ENCODE measurements around the gene NRAS.

Gene NRAS

DNA sequence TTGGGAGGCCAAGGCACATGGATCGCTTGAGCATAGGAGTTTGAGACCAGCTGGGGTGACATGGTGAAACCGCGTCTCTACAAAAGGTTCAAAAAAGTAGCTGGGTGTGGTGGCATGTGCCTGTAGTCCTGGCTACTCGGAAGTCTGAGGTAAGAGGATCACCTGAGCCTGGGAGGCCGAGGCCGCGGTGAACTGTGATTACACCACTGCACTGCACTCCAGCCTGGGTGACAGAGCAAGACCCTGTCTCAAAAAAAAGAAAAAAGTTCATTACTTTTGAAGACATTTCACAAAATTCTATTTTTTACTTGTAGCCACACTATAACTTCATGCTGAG, 44.7 kb downstream of the NRAS start:
- DNase-seq, result no peak

DNA sequence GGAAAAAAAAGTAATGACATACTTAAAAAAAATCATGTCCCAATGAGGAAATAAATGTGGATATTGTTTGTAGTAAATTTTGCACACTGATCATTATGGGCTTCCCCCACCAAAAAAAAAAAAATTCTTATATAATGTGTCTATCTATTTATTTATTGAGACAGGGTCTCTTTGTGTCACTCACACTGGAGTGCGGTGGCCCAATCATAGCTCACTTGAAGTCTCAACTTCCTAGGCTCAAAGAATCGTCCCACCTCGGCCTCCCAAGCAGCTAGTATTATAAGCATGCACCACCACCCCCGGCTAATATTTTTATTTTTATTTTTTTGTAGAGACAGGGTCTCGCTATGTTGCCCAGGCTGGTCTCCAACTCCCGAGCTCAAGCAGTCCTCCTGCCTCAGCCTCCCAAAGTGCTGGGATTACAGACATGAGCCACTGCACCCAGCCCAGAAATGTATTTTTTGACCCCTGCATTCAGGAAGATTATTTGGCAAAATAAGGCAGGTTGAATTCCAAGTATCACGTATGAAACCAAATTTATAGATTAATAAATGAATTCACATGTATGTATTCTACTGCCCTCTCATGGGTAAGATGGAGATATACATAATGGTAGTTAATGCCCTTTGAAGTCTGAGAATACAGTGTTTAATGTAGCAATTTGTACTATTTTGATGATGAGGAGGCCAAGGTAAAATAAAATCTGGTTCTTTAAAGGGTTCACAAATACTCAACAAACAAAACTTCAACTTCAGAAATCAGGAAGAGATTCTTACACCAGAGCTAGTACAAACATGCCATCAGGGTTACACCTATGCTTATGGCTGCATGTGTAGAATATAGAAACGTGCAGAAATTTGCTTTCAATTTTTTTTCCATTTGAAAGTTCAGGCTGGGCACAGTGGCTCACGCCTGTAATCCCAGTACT, 45.3 kb downstream of the NRAS start:
- no peak for DNase-seq

DNA sequence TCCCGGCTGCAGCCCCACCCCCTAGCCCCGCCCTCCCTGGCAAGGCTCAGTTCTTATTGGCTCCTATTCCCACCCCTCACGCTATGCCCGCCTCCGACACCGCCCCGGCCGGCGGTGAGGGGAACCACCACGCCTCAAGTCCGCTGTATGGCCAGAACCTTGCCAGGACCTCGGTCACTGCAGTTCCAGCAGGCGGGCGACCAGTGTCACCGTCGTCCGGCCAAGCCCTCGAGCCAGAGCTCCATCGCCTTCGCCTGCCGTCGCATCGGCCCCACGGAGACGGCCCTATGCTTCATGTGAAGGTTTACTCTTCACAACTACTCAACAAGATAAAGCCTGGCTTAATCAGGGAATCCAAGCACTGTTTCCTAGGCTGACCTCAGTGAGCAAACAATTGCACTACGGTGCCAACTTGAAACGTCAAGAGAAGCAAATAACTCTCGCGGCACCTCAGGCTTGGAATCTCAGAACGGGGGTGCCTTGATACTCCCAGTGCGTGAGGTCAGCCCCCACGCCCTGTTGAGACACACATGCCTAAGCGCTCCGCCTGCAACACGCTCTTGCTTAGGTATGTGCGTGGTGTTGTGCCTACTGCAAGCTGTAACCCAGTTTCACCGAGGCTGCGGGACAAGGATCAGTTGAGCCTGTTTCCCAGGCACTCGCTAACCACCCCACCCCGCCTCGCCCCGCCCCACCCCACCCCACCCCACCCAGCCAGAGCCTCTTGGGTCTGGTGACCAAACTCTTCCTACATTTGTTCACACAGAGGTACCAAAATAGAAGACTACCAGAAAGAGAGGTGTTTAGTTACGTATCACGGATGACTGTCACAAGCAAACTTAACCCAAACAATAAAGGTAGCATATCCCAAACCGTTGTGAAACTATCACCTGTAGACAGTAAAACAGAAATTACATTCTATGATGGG, 46.2 kb downstream of the NRAS start:
- peak; percentile 79 for DNase-seq

DNA sequence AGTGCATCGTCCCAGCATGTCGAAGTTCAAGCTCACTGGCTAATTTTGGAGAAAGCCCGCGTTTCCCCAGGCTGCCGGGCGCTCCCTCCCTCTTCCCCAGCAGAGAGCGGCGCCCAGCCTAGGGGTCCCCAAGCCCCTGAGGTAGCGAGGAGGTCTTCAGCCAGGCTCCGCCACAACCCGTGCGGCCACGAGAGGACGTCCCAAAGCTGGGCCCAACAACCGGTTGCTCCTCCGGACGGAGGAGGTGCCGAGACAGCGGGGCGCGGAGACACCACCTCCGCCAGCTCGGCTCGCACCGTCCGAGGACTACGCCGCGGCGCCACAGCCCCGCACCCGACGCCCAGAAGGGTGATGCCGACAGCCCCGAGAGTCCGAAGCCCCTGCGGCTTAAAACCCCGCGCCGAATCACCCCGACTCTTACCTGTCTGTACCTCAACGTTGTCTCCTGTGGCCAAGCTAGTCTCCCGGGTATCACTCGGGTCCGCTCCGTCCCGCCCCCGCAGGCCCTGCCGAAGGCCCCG, 46.9 kb downstream of the NRAS start, which contains the start of gene DENND2C:
TSS of gene DENND2C (minus strand) at position 488 of the 521 bp plus-strand sequence. CDS start 44,065 bp downstream, outside the sequence.
- no peak for DNase-seq

DNA sequence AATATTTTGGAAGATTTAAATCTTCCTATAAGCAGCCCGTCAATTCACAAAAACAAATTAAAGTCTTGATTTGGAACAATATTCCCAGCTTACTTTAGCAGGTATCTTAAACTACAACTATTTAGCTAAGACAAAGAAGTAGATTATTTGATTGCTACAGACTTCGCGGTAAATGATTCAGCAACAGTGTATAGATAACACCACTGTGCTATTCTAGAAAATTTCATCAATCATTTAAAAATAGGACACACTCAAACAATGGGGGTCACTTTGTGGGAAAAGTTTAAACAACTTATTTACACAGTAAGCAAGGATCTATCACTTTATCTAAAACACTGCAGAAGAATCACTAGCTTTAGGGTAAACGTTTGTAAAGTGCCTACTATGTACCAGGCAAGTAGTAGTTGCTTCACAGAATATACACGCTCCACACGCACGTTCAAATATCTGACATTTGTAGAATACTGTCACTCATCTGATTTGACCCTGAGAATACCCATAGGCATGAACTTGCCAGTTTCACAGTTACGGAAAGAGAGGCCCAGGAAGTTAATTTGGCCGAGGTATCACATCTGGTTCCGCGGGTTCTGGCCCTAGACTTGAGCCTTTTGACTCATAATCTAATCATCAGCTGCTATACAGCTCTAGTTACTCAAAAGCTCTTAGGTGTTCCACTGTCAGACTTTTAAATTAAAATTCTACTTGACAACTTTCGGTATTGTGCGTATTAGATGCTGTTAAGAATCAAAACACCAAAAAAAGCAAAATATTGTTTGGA, 47.6 kb downstream of the NRAS start:
- no peak for DNase-seq

DNA sequence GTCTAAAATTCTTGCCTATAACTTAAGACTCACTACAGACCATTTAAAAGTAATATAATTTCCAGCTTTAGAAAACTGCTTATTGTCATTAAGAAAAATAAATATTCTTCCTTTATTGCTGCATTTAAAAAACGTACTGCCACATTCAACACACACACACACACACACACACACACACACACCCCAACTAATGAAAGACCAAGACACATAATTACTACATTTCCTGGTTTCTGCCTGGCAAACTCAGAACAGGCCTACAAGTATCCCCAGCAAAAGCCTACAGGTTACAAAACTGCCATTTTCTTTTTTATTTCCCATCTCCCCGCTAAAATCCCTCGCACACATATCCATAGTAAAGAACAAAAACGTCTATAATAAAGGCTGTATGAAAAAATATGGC, 48.2 kb downstream of the NRAS start:
- DNase-seq, result no peak

DNA sequence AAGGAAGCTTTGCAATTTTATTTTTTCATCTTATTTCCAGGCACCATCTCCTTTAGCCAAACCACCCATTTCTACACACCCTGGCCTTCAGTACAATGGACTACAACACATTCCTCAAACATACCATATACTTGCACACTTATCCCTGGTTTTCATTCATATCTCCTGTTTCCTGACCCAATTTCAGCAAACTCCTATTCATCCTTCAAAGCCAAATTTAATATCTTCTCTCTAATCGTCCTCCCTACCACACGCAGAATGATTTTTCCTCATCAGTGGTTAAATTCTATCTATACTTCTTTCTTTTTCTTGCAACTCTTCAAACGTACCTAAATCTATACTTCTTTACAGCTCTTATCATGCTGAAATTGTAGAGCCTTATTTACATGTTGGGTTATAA, 49.6 kb downstream of the NRAS start:
- no peak for DNase-seq

DNA sequence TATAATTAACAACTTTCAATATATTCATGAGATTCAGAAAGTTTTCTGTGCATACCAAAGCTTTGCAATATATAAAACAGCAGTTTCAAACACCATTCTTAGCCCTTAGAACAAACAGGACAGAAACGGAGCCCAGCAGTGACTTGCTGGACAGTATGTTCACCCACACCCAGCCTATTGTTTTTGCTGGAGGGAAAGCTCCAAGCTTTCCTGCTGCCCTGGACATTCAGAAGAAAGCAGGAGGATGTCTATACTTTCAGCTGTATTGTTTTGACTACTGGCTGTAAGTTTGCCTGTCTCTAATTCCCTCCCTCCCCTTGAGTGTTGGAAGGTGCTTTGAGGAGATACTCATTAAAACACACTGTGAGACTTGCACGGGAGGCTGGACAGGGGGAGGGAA, 56.3 kb downstream of the NRAS start:
- DNase-seq, result no peak

Data from NCI-H774 (cell line).